Ascending aorta (tissue), 2 donors: Measurements from ENCODE around the gene RNF208. TPM values are rescaled to one million over a fixed set of nuclear protein-coding genes. Genes with fewer than 3 reads are reported as not detected.

ENCODE experiments used
- DNase-seq, 2 donors: peaks; one replicate each; pipeline ENCODE4 v3.0.0-alpha.2; 2019; ENCODE audit warnings: low spot score in 2 of 2
- H3K27ac ChIP-seq, 2 donors: fragments of 200-600 bp; sonication (generic); one replicate each; pipeline ENCODE4 v1.5.1; 2016 to 2017; ENCODE audit warnings: mild to moderate bottlenecking in 1 of 2
- H3K27me3 ChIP-seq: fragments of 200-600 bp; sonication (generic); one replicate; pipeline ENCODE4 v1.5.1; 2017
- H3K36me3 ChIP-seq, 2 donors: fragments of 200-600 bp; sonication (generic); one replicate each; pipeline ENCODE4 v1.5.1; 2016
- H3K4me1 ChIP-seq, 2 donors: fragments of 200-600 bp; sonication (generic); one replicate each; pipeline ENCODE4 v1.5.1; 2016 to 2017; ENCODE audit warnings: mild to moderate bottlenecking in 1 of 2
- H3K4me3 ChIP-seq, 2 donors: fragments of 200-600 bp; sonication (generic); one replicate each; pipeline ENCODE4 v1.5.1; 2016 to 2017; ENCODE audit warnings: mild to moderate bottlenecking in 1 of 2
- H3K9me3 ChIP-seq, 2 donors: fragments of 200-600 bp; sonication (generic); one replicate each; pipeline ENCODE4 v1.5.1; 2016
- intact Hi-C: fragments of 100-400 bp; cut with DNase I; formaldehyde crosslinking; loops from one replicate; pipeline ENCODE4 v1.15.1; 2023
- total RNA-seq: library from RNA; depleted of rRNA; stranded (reverse); fragments of >200 nt; gene quantifications from one replicate; pipeline ENCODE4 v1.1.0, GENCODE V29; 2016
- TF ChIP-seq, protein P1 (sequence below), 3 experiments: fragments of 200-600 bp in 2 of 3; fragments of 450-650 bp in 1 of 3; sonication (generic) in 2 of 3; IDR thresholded peaks; one replicate each; pipeline ENCODE4 v1.5.1; 2016 to 2019; ENCODE audit warnings: antibody characterized with exemption in 3 of 3, mild to moderate bottlenecking in 1 of 3, moderate library complexity in 1 of 3

The RNF208 gene
- total RNA-seq, 1 donor from 2014 or later: 6.7 TPM

DNA sequence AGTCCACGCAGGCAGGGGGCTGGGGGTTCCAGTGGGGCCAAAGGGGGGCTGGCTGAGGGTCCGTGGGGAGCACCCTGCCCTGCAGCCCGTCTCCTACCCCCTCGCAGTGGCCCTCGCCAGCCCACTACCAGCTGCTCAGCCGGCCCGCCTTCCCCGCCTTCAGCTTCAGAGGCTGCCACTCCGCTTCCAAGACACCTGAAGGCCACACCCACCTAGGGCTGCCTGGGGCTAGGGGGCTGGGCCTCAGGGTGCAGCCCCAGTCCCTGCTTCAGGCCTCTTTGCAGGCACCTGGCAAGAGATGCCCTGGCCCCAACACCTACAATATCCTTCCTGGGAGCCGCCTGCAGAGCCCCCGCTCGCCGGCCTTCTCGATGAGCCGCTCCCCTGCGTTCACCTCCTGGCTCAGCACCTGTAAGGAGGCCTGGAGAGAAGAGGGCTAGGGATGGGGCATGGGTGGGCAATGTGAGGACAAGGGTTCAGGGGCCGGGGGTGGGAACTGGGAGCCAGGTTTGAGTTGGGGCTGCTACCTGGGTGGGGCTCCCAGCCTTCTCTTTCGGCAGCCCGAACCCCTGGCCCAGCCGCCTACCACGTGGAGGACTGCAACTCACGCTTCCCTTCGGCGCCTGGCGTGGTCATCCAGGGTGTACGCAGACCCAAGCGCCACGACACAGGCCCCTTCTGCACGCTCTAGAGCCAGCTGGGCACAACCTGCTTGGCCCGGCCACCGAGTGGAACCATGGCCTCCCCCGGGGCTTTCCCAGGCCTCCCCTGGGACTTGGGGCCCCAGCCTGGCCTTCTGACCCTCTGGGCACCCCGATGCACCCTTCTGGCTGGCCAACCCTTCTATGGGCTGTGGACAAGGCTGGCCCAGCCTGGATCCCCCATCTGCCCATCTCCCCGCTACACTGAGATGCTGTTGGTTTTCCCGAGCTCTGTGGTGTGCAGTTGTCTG, 30.8 kb upstream of the RNF208 start:
- TF ChIP-seq, protein P1, sequence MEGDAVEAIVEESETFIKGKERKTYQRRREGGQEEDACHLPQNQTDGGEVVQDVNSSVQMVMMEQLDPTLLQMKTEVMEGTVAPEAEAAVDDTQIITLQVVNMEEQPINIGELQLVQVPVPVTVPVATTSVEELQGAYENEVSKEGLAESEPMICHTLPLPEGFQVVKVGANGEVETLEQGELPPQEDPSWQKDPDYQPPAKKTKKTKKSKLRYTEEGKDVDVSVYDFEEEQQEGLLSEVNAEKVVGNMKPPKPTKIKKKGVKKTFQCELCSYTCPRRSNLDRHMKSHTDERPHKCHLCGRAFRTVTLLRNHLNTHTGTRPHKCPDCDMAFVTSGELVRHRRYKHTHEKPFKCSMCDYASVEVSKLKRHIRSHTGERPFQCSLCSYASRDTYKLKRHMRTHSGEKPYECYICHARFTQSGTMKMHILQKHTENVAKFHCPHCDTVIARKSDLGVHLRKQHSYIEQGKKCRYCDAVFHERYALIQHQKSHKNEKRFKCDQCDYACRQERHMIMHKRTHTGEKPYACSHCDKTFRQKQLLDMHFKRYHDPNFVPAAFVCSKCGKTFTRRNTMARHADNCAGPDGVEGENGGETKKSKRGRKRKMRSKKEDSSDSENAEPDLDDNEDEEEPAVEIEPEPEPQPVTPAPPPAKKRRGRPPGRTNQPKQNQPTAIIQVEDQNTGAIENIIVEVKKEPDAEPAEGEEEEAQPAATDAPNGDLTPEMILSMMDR (IDR thresholded peaks at IDR 0.05): no peak
- H3K36me3 ChIP-seq: peaks cover 0 to 7% of the 10 kb centered on the region in 2 donors
- intact Hi-C loops: no loop called here
- no peak overlapping the region for H3K27ac ChIP-seq
- H3K27me3 ChIP-seq: no peaks in the 10 kb centered on the region
- no peak for DNase-seq
- no peak overlapping the region for H3K4me3 ChIP-seq
- peaks cover 10 to 20% of the 10 kb centered on the region in 2 donors for H3K4me1 ChIP-seq
- H3K9me3 ChIP-seq: no peaks in the 10 kb centered on the region

DNA sequence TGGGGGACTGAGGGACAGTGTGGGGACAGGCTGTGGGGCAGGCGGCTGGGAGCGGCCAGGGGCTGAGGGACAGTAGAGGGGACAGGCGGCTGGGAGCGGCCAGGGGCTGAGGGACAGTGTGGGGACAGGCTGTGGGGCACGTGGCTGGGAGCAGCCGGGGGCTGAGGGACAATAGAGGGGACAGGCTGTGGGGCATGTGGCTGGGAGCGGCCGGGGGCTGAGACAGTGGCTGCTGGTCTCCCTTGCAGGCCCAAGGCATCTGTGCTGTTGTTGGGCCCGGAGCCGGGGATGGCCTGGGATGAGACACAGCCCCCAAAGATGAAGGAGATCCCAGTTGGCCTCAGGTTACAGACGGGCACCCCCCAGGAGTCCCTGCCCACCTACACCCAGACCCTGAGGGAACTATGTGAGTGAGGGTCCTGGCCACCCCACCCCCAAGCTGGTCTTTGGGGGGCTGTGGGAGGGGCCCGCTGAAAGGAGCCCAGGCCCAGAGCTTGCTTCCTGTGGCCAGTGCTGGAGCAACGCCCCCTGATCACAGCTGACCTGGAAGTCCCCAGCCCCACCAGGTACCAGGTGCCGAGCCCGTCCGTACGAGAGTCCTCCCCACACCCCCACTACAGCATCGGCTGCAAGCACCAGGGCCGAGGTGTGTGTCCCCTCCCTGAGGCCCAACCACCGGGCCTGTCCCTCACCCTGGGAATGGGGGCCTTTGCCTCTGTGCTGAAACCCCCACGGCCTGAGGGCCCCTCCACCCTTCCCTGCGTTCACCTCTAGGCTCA, 29.6 kb upstream of the RNF208 start:
- peaks cover 0 to 3% of the 10 kb centered on the region in 2 donors for H3K36me3 ChIP-seq
- H3K4me1 ChIP-seq: peaks cover 10 to 17% of the 10 kb centered on the region in 2 donors
- no peaks in the 10 kb centered on the region for H3K9me3 ChIP-seq
- H3K27me3 ChIP-seq: no peaks in the 10 kb centered on the region
- intact Hi-C loops: no loop called here
- no peak overlapping the region for H3K27ac ChIP-seq
- no peak for DNase-seq
- TF ChIP-seq, protein P1 (IDR thresholded peaks at IDR 0.05): no peak
- H3K4me3 ChIP-seq: no peak overlapping the region

DNA sequence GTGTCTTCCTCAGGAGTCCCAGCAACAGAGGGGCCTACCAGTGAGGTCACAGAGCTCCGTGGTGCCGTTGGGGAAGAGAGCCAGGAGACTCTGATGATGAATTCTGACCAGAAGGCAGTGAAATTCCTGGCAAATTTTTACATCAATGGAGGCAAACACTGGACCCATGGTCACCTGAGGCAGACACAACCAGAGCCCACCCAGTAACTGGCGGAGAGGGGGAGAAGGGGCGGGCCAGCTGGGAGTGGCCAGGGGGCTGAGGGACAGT, 29.1 kb upstream of the RNF208 start, which contains the start of gene STPG3:
STPG3 (plus strand) TSS at position 93 of the 268 bp plus-strand sequence; CDS start at position 94, 1 bp downstream.
- DNase-seq: no peak
- H3K27me3 ChIP-seq: no peaks in the 10 kb centered on the region
- H3K4me1 ChIP-seq: peaks cover 6 to 11% of the 10 kb centered on the region in 2 donors
- no peak within 1 kb of the TSS for H3K27ac ChIP-seq
- TF ChIP-seq, protein P1 (IDR thresholded peaks at IDR 0.05): no peak
- intact Hi-C loops: no loop called here
- no peaks in the 10 kb centered on the region for H3K9me3 ChIP-seq
- no peak within 1 kb of the TSS for H3K4me3 ChIP-seq
- no peaks in the 10 kb centered on the region for H3K36me3 ChIP-seq

DNA sequence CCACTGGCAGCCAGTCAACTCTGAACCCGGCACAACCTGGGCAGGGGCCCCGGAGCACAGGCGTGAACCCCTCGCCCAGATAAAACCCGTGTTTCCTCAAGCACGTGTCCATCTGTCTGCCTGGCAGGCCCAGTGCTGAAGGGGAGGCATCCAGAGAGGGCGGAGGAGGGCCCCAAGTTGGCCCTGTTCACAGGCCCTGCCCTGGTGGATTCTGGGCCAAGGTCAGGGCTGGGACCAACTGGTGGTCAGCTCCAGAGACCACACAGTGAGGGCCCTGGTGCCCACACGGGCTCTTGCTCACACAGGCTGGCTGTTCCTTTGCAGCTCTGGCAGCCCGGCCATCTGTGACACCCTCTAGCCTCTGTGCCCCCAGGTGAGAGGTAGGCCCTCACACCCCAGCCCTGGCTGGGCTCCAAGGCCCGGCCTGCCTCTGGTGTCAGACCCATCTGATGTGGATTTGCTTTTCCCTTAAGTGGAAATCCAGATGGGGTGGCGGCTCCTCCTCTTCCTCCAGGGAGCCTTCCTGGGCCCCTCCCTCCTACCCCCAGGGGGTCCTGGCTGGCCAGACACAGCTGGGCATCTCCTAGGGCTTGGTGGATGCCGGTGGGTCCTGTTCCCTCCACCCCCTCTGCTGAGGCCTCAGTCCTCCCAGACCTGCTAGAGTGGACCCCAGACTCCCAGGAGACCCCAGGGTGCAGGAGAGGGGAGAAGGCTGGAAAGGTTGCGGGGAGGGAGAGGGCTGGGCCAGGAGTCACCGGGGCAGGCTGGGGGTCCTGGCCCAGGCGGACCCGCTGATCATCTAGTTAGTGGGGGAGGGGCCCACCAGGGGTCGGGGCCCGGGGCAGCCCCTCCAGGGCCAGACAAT, 28.5 kb upstream of the RNF208 start:
- no peak for DNase-seq
- intact Hi-C loops: no loop called here
- Histone ChIP-seq H3K27me3 (no peaks in the 10 kb centered on the region), H3K4me3 (no peak overlapping the region), H3K27ac (no peak overlapping the region), H3K9me3 (no peaks in the 10 kb centered on the region), H3K4me1 (peaks cover 3 to 7% of the 10 kb centered on the region in 2 donors), H3K36me3 (no peaks in the 10 kb centered on the region)
- TF ChIP-seq, protein P1 (IDR thresholded peaks at IDR 0.05): no peak

DNA sequence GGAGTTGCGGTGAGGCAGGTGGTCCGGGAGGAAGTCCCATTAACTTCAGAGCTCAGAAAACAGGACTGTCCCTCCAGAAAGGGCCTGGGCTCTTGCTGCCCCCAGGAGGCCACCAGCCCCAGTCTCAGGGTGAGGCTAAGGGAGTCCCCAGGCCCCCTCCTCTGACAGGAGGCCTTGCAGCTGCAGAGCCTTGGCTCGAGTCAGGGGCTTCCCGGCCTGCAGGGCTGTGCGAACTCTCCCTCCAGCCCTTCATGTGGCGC, 25.8 kb upstream of the RNF208 start:
- peaks cover 7 to 12% of the 10 kb centered on the region in 2 donors for H3K36me3 ChIP-seq
- intact Hi-C loops: no loop called here
- TF ChIP-seq, protein P1 (IDR thresholded peaks at IDR 0.05): no peak
- DNase-seq: no peak
- peaks cover 3 to 4% of the 10 kb centered on the region in 2 donors for H3K4me1 ChIP-seq
- H3K9me3 ChIP-seq: no peaks in the 10 kb centered on the region
- no peaks in the 10 kb centered on the region for H3K27me3 ChIP-seq
- no peak overlapping the region for H3K4me3 ChIP-seq
- H3K27ac ChIP-seq: no peak overlapping the region
